BLaER1 treated with 17β-estradiol and CSF1 and Interleukin-3, amounts not matched to agents 10 nM and 100 nM (cell line): ENCODE data around the gene DNAH14.

Source experiments
- H3K27ac ChIP-seq, 11 experiments: shearing (Covaris generic); formaldehyde crosslinking; 2 replicates each; pipeline ENCODE4 v1.8.1; 2022
- H3K27me3 ChIP-seq, 11 experiments: shearing (Covaris generic); formaldehyde crosslinking; 2 replicates each; pipeline ENCODE4 v1.8.1; 2022
- H3K36me3 ChIP-seq, 11 experiments: shearing (Covaris generic); formaldehyde crosslinking; 2 replicates each; pipeline ENCODE4 v1.8.1; 2022
- H3K4me1 ChIP-seq, 10 experiments: shearing (Covaris generic); formaldehyde crosslinking; 2 replicates each; pipeline ENCODE4 v1.8.1; 2022
- H3K4me2 ChIP-seq, 11 experiments: shearing (Covaris generic); formaldehyde crosslinking; 2 replicates each; pipeline ENCODE4 v1.8.1; 2022
- H3K4me3 ChIP-seq, 10 experiments: shearing (Covaris generic); formaldehyde crosslinking; 2 replicates each; pipeline ENCODE4 v1.8.1; 2022
- H3K9ac ChIP-seq, 11 experiments: shearing (Covaris generic); formaldehyde crosslinking; 2 replicates each; pipeline ENCODE4 v1.8.1; 2022
- H3K9me3 ChIP-seq, 11 experiments: shearing (Covaris generic); formaldehyde crosslinking; replicated peaks in 1 of 11; 2 replicates each; pipeline ENCODE4 v1.8.1; 2022
- H4K20me1 ChIP-seq, 11 experiments: shearing (Covaris generic); formaldehyde crosslinking; 2 replicates each; pipeline ENCODE4 v1.8.1; 2022
- Cebpa-rat ChIP-seq, 11 experiments: shearing (Covaris generic); IDR thresholded peaks; 2 replicates each; pipeline ENCODE4 v1.8.1; 2022

The DNAH14 gene

DNA sequence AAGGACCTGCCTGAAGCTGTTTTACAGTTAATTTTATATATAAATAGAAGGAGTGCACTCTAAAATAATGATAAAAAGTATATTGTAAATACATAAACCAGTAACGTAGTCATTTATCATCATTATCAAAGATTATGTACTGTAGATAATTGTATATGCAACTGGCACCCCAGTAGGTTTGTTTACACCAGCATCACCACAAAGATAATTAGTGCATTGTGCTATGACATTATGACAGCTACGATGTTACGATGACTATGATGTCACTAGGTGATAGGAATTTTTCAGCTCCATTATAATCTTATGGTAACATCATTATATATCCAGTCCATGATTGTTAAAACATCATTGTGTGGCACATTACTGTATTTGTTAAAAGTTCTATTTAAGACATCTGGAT lies 313.1 kb downstream of the DNAH14 start:
- Histone ChIP-seq H3K4me3 (no peak overlapping the region), H3K27ac (no peak overlapping the region), H4K20me1 (no peaks in the 10 kb centered on the region), H3K9me3 (peaks cover 17 to 41% (median 23%) of the 10 kb centered on the region in 11 experiments), H3K4me2 (no peak overlapping the region), H3K36me3 (no peaks in the 10 kb centered on the region), H3K27me3 (no peaks in the 10 kb centered on the region; a peak in 1 of 22 replicates), H3K4me1 (peaks cover 0 to 9% (median 0%) of the 10 kb centered on the region in 10 experiments; a peak in 1 of 20 replicates), H3K9ac (no peak overlapping the region)
- no peak for TF ChIP-seq Cebpa-rat (IDR thresholded peaks at IDR 0.05)

- Histone ChIP-seq H3K36me3 (no peaks in the 10 kb centered on the region), H3K9ac (no peak overlapping the region; a peak in 1 of 22 replicates), H4K20me1 (peaks cover 0 to 8% (median 0%) of the 10 kb centered on the region in 11 experiments; a peak in 2 of 22 replicates), H3K9me3 (peaks cover 0 to 30% (median 20%) of the 10 kb centered on the region in 11 experiments; a peak in 11 of 22 replicates), H3K4me3 (no peak overlapping the region), H3K27me3 (peaks cover 0 to 32% (median 4%) of the 10 kb centered on the region in 11 experiments; a peak in 10 of 22 replicates), H3K27ac (peak overlapping the region in 7 of 11 experiments; percentile 17 to 63 (median 31); a peak in 9 of 22 replicates), H3K4me1 (peaks cover 13 to 25% (median 21%) of the 10 kb centered on the region in 10 experiments), H3K4me2 (peak overlapping the region; percentile 64 to 87 (median 74))
- TF ChIP-seq Cebpa-rat (IDR thresholded peaks at IDR 0.05): 0 out of 22 replicates have a peak, but pooled peaks of 1 of the 11 experiments have one; percentile 33
Measured at GRCh38 chr1:225250432-225250831, 321.0 kb downstream of the DNAH14 start.

DNA sequence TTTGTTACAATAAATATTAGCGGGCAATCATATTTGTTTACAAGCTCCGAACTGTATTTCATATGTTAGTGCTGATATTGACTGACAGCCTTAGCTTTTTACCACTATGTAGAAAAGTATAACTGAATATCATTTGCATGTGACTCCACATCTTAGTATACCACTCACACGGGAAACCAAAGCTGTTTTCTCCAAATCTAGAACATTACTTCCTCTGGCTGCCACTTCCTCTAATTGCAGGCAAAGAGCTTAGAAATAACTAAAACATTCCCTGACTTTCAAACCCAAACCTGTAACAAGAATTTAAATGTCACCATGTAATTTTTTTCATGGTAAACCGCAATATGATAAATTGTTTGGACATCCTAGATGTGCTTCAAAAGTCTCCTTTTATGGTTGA lies 323.7 kb downstream of the DNAH14 start:
- no peak for TF ChIP-seq Cebpa-rat (IDR thresholded peaks at IDR 0.05)
- H3K4me2 ChIP-seq: no peak overlapping the region; a peak in 1 of 22 replicates
- H4K20me1 ChIP-seq: peaks cover 0 to 8% (median 0%) of the 10 kb centered on the region in 11 experiments; a peak in 2 of 22 replicates
- no peak overlapping the region for H3K9ac ChIP-seq
- peaks cover 0 to 25% (median 11%) of the 10 kb centered on the region in 11 experiments; a peak in 11 of 22 replicates for H3K9me3 ChIP-seq
- H3K4me1 ChIP-seq: peaks cover 13 to 25% (median 21%) of the 10 kb centered on the region in 10 experiments
- H3K27ac ChIP-seq: no peak overlapping the region
- H3K4me3 ChIP-seq: no peak overlapping the region
- H3K36me3 ChIP-seq: no peaks in the 10 kb centered on the region
- H3K27me3 ChIP-seq: peaks cover 0 to 32% (median 4%) of the 10 kb centered on the region in 11 experiments; a peak in 10 of 22 replicates

GRCh38 chr1:225253784-225254183 lies 324.3 kb downstream of the DNAH14 start:
- H3K4me1 ChIP-seq: peaks cover 13 to 25% (median 21%) of the 10 kb centered on the region in 10 experiments
- H4K20me1 ChIP-seq: peaks cover 0 to 8% (median 0%) of the 10 kb centered on the region in 11 experiments; a peak in 2 of 22 replicates
- H3K9me3 ChIP-seq: peaks cover 0 to 25% (median 11%) of the 10 kb centered on the region in 11 experiments; a peak in 11 of 22 replicates
- H3K4me2 ChIP-seq: no peak overlapping the region
- peaks cover 0 to 27% (median 4%) of the 10 kb centered on the region in 11 experiments; a peak in 10 of 22 replicates for H3K27me3 ChIP-seq
- no peak overlapping the region for H3K4me3 ChIP-seq
- no peak overlapping the region for H3K9ac ChIP-seq
- no peak for TF ChIP-seq Cebpa-rat (IDR thresholded peaks at IDR 0.05)
- H3K27ac ChIP-seq: no peak overlapping the region
- no peaks in the 10 kb centered on the region for H3K36me3 ChIP-seq

GRCh38 chr1:225254676-225255075 lies 325.2 kb downstream of the DNAH14 start:
- Histone ChIP-seq H3K4me2 (no peak overlapping the region), H3K36me3 (no peaks in the 10 kb centered on the region), H3K4me1 (peaks cover 13 to 20% (median 16%) of the 10 kb centered on the region in 10 experiments), H3K27me3 (peaks cover 0 to 18% (median 0%) of the 10 kb centered on the region in 11 experiments; a peak in 4 of 22 replicates), H3K4me3 (no peak overlapping the region), H3K9ac (no peak overlapping the region), H4K20me1 (peaks cover 0 to 8% (median 0%) of the 10 kb centered on the region in 11 experiments; a peak in 2 of 22 replicates), H3K9me3 (peaks cover 0 to 25% (median 11%) of the 10 kb centered on the region in 11 experiments; a peak in 11 of 22 replicates), H3K27ac (no peak overlapping the region)
- TF ChIP-seq Cebpa-rat (IDR thresholded peaks at IDR 0.05): no peak

DNA sequence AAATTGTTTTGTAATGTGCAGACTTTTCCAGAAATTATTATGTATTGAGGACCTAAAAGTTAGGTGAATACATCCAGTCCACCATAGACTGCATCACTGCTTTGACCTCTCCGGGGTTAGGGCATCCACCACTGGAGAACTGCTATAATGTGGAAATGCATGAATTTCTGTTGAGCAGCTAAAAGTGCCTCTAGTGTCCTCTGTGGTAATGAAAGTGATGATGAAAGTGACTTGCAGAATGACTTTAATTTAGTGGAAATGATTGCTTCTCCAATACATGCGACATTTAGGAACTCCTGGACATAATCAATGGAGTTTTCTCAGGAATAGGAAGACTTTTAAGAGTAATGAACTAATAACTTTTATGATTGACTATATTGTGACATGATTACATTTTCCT lies 327.6 kb downstream of the DNAH14 start:
- Histone ChIP-seq H3K4me2 (no peak overlapping the region), H4K20me1 (no peaks in the 10 kb centered on the region), H3K4me3 (no peak overlapping the region), H3K36me3 (no peaks in the 10 kb centered on the region), H3K9ac (no peak overlapping the region), H3K9me3 (peaks cover 10 to 34% (median 19%) of the 10 kb centered on the region in 11 experiments; a peak in 21 of 22 replicates), H3K27ac (no peak overlapping the region), H3K4me1 (peaks cover 0 to 5% (median 0%) of the 10 kb centered on the region in 10 experiments; a peak in 1 of 20 replicates), H3K27me3 (peaks cover 0 to 12% (median 0%) of the 10 kb centered on the region in 11 experiments; a peak in 2 of 22 replicates)
- TF ChIP-seq Cebpa-rat (IDR thresholded peaks at IDR 0.05): no peak

DNA sequence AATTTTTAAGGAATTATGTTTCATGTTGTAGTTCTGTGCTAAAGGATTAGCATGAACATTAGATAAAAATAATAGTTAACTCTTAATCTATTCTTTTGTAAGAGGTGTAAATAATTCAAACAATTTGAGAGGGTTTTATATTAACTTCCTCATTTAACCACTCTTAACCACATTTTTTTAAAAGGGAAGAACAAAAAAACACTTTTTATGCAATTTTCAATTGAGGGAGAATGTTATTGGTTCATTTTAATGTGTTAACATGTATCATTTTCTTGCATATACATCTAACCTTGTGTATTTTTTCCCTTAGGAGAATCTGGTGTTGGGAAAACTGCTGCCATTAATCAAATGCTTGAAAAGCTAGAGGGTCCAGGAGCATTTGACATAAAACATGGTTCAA lies 329.3 kb downstream of the DNAH14 start:
- TF ChIP-seq Cebpa-rat (IDR thresholded peaks at IDR 0.05): no peak
- H3K4me2 ChIP-seq: no peak overlapping the region
- peaks cover 10 to 36% (median 16%) of the 10 kb centered on the region in 11 experiments; a peak in 21 of 22 replicates for H3K9me3 ChIP-seq
- no peak overlapping the region for H3K9ac ChIP-seq
- peaks cover 0 to 6% (median 0%) of the 10 kb centered on the region in 11 experiments; a peak in 2 of 22 replicates for H3K27me3 ChIP-seq
- H4K20me1 ChIP-seq: no peaks in the 10 kb centered on the region
- H3K4me3 ChIP-seq: no peak overlapping the region
- no peak overlapping the region for H3K27ac ChIP-seq
- H3K4me1 ChIP-seq: no peaks in the 10 kb centered on the region
- H3K36me3 ChIP-seq: no peaks in the 10 kb centered on the region

DNA sequence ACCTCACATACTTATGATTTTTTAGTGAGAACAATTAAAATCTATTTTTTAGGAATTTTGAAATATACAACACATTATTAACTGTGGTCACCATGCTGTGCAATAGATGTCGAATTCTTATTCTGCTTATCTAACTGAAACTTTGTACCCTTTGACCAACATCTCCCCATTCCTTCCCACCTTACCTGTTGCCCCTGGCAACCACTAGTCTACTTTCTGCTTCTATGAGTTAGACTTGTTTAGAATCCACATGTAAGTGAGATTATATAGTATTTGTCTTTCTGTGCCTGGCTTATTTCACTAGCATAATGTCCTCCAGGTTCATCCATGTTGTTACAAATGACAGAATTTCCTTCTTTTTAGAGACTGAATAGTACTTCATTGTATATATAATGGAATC lies 330.1 kb downstream of the DNAH14 start:
- no peaks in the 10 kb centered on the region for H3K36me3 ChIP-seq
- H3K4me1 ChIP-seq: peaks cover 0 to 2% (median 0%) of the 10 kb centered on the region in 10 experiments; a peak in 5 of 20 replicates
- no peak overlapping the region for H3K27ac ChIP-seq
- no peak overlapping the region for H3K4me2 ChIP-seq
- H3K9me3 ChIP-seq: peaks cover 7 to 29% (median 11%) of the 10 kb centered on the region in 11 experiments; a peak in 20 of 22 replicates
- H3K4me3 ChIP-seq: no peak overlapping the region
- no peaks in the 10 kb centered on the region for H4K20me1 ChIP-seq
- TF ChIP-seq Cebpa-rat (IDR thresholded peaks at IDR 0.05): no peak
- H3K27me3 ChIP-seq: no peaks in the 10 kb centered on the region
- no peak overlapping the region for H3K9ac ChIP-seq

GRCh38 chr1:225260319-225260718 lies 330.8 kb downstream of the DNAH14 start:
- Histone ChIP-seq H3K9ac (no peak overlapping the region), H3K36me3 (no peaks in the 10 kb centered on the region), H4K20me1 (no peaks in the 10 kb centered on the region), H3K4me3 (no peak overlapping the region), H3K27ac (no peak overlapping the region), H3K4me2 (no peak overlapping the region), H3K4me1 (peaks cover 0 to 7% (median 0%) of the 10 kb centered on the region in 10 experiments; a peak in 5 of 20 replicates), H3K9me3 (peaks cover 7 to 21% (median 11%) of the 10 kb centered on the region in 11 experiments; a peak in 20 of 22 replicates), H3K27me3 (no peaks in the 10 kb centered on the region)
- no peak for TF ChIP-seq Cebpa-rat (IDR thresholded peaks at IDR 0.05)
